ENCODE measurements around the gene NUP85.
A peak's percentile ranks its signal among the peaks of the same experiment; 100 is the strongest.

The NUP85 gene

GRCh38 chr17:75181110-75181509 lies 24.4 kb upstream of the NUP85 start:
- Histone ChIP-seq H3K9me3 (ENCODE audit: control insufficient read depth, low read length) (no peaks in the 10 kb centered on the region), H3K9ac (ENCODE audit: low read length) (peak overlapping the region; percentile 94), H3K4me3 (ENCODE audit: low read length) (peak overlapping the region; percentile 97), H3K36me3 (ENCODE audit: control insufficient read depth, insufficient read depth, low read length, severe bottlenecking) (peaks cover 25% of the 10 kb centered on the region), H3K27me3 (replicated peaks; ENCODE audit: control insufficient read depth, insufficient read depth, low read length) (no peaks in the 10 kb centered on the region), H3K4me1 (ENCODE audit: control insufficient read depth, insufficient read depth, low read length) (peaks cover 10% of the 10 kb centered on the region)
- DNase-seq (ENCODE audit: low read depth) = peak; percentile 16

- Histone ChIP-seq H3K36me3 (ENCODE audit: control insufficient read depth, insufficient read depth, low read length, severe bottlenecking) (peaks cover 20% of the 10 kb centered on the region), H3K9ac (ENCODE audit: low read length) (peak overlapping the region; percentile 94)
- DNase-seq (ENCODE audit: low read depth) = peak; percentile 49
Observed at GRCh38 chr17:75181608-75182318, 23.7 kb upstream of the NUP85 start.

GRCh38 chr17:75182319-75182568 lies 23.2 kb upstream of the NUP85 start:
- peak overlapping the region; percentile 94 for H3K9ac ChIP-seq (ENCODE audit: low read length)
- peak overlapping the region; percentile 97 for H3K4me3 ChIP-seq (ENCODE audit: low read length)
- peaks cover 18% of the 10 kb centered on the region for H3K36me3 ChIP-seq (ENCODE audit: control insufficient read depth, insufficient read depth, low read length, severe bottlenecking)
- H3K27me3 ChIP-seq (replicated peaks; ENCODE audit: control insufficient read depth, insufficient read depth, low read length) = no peaks in the 10 kb centered on the region
- H3K4me1 ChIP-seq (ENCODE audit: control insufficient read depth, insufficient read depth, low read length) = peaks cover 10% of the 10 kb centered on the region
- H3K9me3 ChIP-seq (ENCODE audit: control insufficient read depth, low read length) = no peaks in the 10 kb centered on the region
- DNase-seq (ENCODE audit: low read depth) = no peak

More at GRCh38 chr17:75181608-75182318, 23.7 kb upstream of the NUP85 start:
- Histone ChIP-seq H3K27me3 (replicated peaks; ENCODE audit: control insufficient read depth, insufficient read depth, low read length) (no peaks in the 10 kb centered on the region), H3K9me3 (ENCODE audit: control insufficient read depth, low read length) (no peaks in the 10 kb centered on the region), H3K4me1 (ENCODE audit: control insufficient read depth, insufficient read depth, low read length) (peaks cover 10% of the 10 kb centered on the region), H3K4me3 (ENCODE audit: low read length) (peak overlapping the region; percentile 97)

- Histone ChIP-seq H3K9ac (ENCODE audit: low read length) (peak within 1 kb of the TSS; percentile 94), H3K27me3 (replicated peaks; ENCODE audit: control insufficient read depth, insufficient read depth, low read length) (no peaks in the 10 kb centered on the region), H3K36me3 (ENCODE audit: control insufficient read depth, insufficient read depth, low read length, severe bottlenecking) (peaks cover 16% of the 10 kb centered on the region), H3K4me1 (ENCODE audit: control insufficient read depth, insufficient read depth, low read length) (peaks cover 10% of the 10 kb centered on the region), H3K9me3 (ENCODE audit: control insufficient read depth, low read length) (no peaks in the 10 kb centered on the region), H3K4me3 (ENCODE audit: low read length) (peak within 1 kb of the TSS; percentile 97)
- DNase-seq (ENCODE audit: low read depth) = peak; percentile 98
Observed at GRCh38 chr17:75182569-75183436, 22.7 kb upstream of the NUP85 start, which contains the start of gene SUMO2. Gene SUMO2 (minus strand): TSS chr17:75182959. CDS start chr17:75182834, 125 bp downstream.

- no peak for DNase-seq (ENCODE audit: low read depth)
- Histone ChIP-seq H3K4me3 (ENCODE audit: low read length) (no peak overlapping the region), H3K36me3 (ENCODE audit: control insufficient read depth, insufficient read depth, low read length, severe bottlenecking) (peaks cover 9% of the 10 kb centered on the region), H3K9ac (ENCODE audit: low read length) (no peak overlapping the region), H3K4me1 (ENCODE audit: control insufficient read depth, insufficient read depth, low read length) (peaks cover 10% of the 10 kb centered on the region), H3K27me3 (replicated peaks; ENCODE audit: control insufficient read depth, insufficient read depth, low read length) (no peaks in the 10 kb centered on the region), H3K9me3 (ENCODE audit: control insufficient read depth, low read length) (no peaks in the 10 kb centered on the region)
Observed at GRCh38 chr17:75183999-75184884, 21.2 kb upstream of the NUP85 start.

GRCh38 chr17:75188614-75189013 lies 16.9 kb upstream of the NUP85 start:
- no peaks in the 10 kb centered on the region for H3K36me3 ChIP-seq (ENCODE audit: control insufficient read depth, insufficient read depth, low read length, severe bottlenecking)
- H3K4me3 ChIP-seq (ENCODE audit: low read length) = no peak overlapping the region
- no peaks in the 10 kb centered on the region for H3K27me3 ChIP-seq (replicated peaks; ENCODE audit: control insufficient read depth, insufficient read depth, low read length)
- no peak for DNase-seq (ENCODE audit: low read depth)
- no peaks in the 10 kb centered on the region for H3K9me3 ChIP-seq (ENCODE audit: control insufficient read depth, low read length)
- H3K9ac ChIP-seq (ENCODE audit: low read length) = no peak overlapping the region
- H3K4me1 ChIP-seq (ENCODE audit: control insufficient read depth, insufficient read depth, low read length) = no peaks in the 10 kb centered on the region

GRCh38 chr17:75191584-75191983 lies 13.9 kb upstream of the NUP85 start:
- Histone ChIP-seq H3K4me1 (ENCODE audit: control insufficient read depth, insufficient read depth, low read length) (no peaks in the 10 kb centered on the region), H3K4me3 (ENCODE audit: low read length) (no peak overlapping the region), H3K9me3 (ENCODE audit: control insufficient read depth, low read length) (no peaks in the 10 kb centered on the region), H3K27me3 (replicated peaks; ENCODE audit: control insufficient read depth, insufficient read depth, low read length) (no peaks in the 10 kb centered on the region), H3K36me3 (ENCODE audit: control insufficient read depth, insufficient read depth, low read length, severe bottlenecking) (no peaks in the 10 kb centered on the region), H3K9ac (ENCODE audit: low read length) (no peak overlapping the region)
- no peak for DNase-seq (ENCODE audit: low read depth)

GRCh38 chr17:75194879-75195278 lies 10.6 kb upstream of the NUP85 start:
- Histone ChIP-seq H3K9ac (ENCODE audit: low read length) (no peak overlapping the region), H3K4me3 (ENCODE audit: low read length) (no peak overlapping the region), H3K9me3 (ENCODE audit: control insufficient read depth, low read length) (no peaks in the 10 kb centered on the region), H3K27me3 (replicated peaks; ENCODE audit: control insufficient read depth, insufficient read depth, low read length) (no peaks in the 10 kb centered on the region), H3K4me1 (ENCODE audit: control insufficient read depth, insufficient read depth, low read length) (no peaks in the 10 kb centered on the region), H3K36me3 (ENCODE audit: control insufficient read depth, insufficient read depth, low read length, severe bottlenecking) (no peaks in the 10 kb centered on the region)
- DNase-seq (ENCODE audit: low read depth) = no peak

GRCh38 chr17:75199886-75200618 lies 5.4 kb upstream of the NUP85 start:
- no peaks in the 10 kb centered on the region for H3K9me3 ChIP-seq (ENCODE audit: control insufficient read depth, low read length)
- H3K27me3 ChIP-seq (replicated peaks; ENCODE audit: control insufficient read depth, insufficient read depth, low read length) = no peaks in the 10 kb centered on the region
- no peak for DNase-seq (ENCODE audit: low read depth)
- no peak overlapping the region for H3K4me3 ChIP-seq (ENCODE audit: low read length)
- no peaks in the 10 kb centered on the region for H3K36me3 ChIP-seq (ENCODE audit: control insufficient read depth, insufficient read depth, low read length, severe bottlenecking)
- H3K9ac ChIP-seq (ENCODE audit: low read length) = no peak overlapping the region
- H3K4me1 ChIP-seq (ENCODE audit: control insufficient read depth, insufficient read depth, low read length) = no peaks in the 10 kb centered on the region

- Histone ChIP-seq H3K4me3 (ENCODE audit: low read length) (peak overlapping the region; percentile 99), H3K4me1 (ENCODE audit: control insufficient read depth, insufficient read depth, low read length) (peaks cover 15% of the 10 kb centered on the region), H3K9me3 (ENCODE audit: control insufficient read depth, low read length) (no peaks in the 10 kb centered on the region)
Observed at GRCh38 chr17:75205793-75206163, 299 bp downstream of the NUP85 start.

More at GRCh38 chr17:75205793-75206163, 299 bp downstream of the NUP85 start:
- Histone ChIP-seq H3K9ac (ENCODE audit: low read length) (peak overlapping the region; percentile 99), H3K36me3 (ENCODE audit: control insufficient read depth, insufficient read depth, low read length, severe bottlenecking) (peaks cover 22% of the 10 kb centered on the region), H3K27me3 (replicated peaks; ENCODE audit: control insufficient read depth, insufficient read depth, low read length) (no peaks in the 10 kb centered on the region)
- DNase-seq (ENCODE audit: low read depth) = peak; percentile 33
